Measurements from ENCODE around the gene SHISAL1.

DNA sequence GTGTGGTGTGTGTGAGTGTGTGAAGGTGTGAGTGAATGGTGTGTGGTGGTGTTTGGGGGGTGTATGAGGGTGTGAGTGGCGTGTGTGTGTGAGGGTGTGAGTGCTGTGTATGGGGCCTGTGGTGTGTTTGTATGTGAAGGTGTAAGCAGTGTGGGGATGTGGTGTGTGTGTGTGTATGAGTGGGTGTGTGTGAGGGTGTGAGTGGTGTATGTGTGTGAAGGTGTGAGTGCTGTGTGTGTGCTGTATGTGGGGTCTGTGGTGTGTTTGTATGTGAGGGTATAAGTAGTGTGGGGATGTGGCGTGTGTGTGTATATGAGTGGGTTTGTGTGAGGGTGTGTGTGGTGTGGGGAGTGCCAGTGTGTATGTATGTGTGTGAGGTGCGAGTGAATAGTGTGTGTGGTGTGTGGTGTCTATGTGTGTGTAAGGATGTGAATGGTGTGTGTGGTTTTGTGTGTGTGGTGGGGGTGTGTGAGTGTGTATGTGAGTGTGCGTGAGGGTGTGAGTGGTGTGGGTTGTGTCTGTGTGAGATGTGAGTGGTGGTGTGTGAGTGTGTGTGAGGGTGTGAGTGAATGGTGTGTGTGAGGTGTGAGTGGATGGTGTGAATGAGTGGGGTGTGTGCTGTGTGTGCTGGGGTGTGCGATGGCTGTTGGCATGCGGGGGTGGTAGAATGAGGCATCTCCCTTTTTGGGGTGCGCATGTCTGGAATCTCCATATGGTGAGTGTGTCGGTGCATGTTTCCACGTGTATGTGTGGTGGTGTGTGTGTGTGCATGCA lies 22.5 kb upstream of the SHISAL1 start:
- TF ChIP-seq, protein P1, sequence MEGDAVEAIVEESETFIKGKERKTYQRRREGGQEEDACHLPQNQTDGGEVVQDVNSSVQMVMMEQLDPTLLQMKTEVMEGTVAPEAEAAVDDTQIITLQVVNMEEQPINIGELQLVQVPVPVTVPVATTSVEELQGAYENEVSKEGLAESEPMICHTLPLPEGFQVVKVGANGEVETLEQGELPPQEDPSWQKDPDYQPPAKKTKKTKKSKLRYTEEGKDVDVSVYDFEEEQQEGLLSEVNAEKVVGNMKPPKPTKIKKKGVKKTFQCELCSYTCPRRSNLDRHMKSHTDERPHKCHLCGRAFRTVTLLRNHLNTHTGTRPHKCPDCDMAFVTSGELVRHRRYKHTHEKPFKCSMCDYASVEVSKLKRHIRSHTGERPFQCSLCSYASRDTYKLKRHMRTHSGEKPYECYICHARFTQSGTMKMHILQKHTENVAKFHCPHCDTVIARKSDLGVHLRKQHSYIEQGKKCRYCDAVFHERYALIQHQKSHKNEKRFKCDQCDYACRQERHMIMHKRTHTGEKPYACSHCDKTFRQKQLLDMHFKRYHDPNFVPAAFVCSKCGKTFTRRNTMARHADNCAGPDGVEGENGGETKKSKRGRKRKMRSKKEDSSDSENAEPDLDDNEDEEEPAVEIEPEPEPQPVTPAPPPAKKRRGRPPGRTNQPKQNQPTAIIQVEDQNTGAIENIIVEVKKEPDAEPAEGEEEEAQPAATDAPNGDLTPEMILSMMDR (IDR thresholded peaks at IDR 0.05) = no peak
- TF ChIP-seq POLR2A (IDR thresholded peaks at IDR 0.05) = no peak
